H9 (cell line): ENCODE measurements around the gene SLC2A9. TPM values are rescaled to one million over a fixed set of nuclear protein-coding genes. Genes with fewer than 3 reads are reported as not detected.

Experiments used
- DNase-seq: peaks from one replicate; pipeline ENCODE4 v3.0.0-alpha.2; 2017
- H2AFZ ChIP-seq: one replicate; pipeline ENCODE4 v1.6.1; 2013; ENCODE audit warnings: mild to moderate bottlenecking, low read length, control low read depth, moderate library complexity
- H2AK5ac ChIP-seq: 2 replicates; pipeline ENCODE4 v1.6.1; 2013; ENCODE audit warnings: low read length, control low read depth, mixed read lengths; ENCODE audit not compliant: insufficient read length
- H2BK120ac ChIP-seq: one replicate; pipeline ENCODE4 v1.6.1; 2013; ENCODE audit warnings: low read depth, mild to moderate bottlenecking, low read length, control low read depth, inconsistent platforms; ENCODE audit not compliant: poor library complexity, severe bottlenecking
- H2BK12ac ChIP-seq: 2 replicates; pipeline ENCODE4 v1.6.1; 2013; ENCODE audit warnings: low read length, control low read depth, mixed read lengths, low read depth; ENCODE audit not compliant: insufficient read length
- H2BK15ac ChIP-seq: 2 replicates; pipeline ENCODE4 v1.6.1; 2013; ENCODE audit warnings: low read depth, low read length, control low read depth
- H2BK20ac ChIP-seq: one replicate; pipeline ENCODE4 v1.6.1; 2013; ENCODE audit warnings: low read depth, mild to moderate bottlenecking, low read length, control low read depth, inconsistent platforms; ENCODE audit not compliant: poor library complexity, severe bottlenecking
- H2BK5ac ChIP-seq: 2 replicates; pipeline ENCODE4 v1.6.1; 2013; ENCODE audit warnings: low read length, control low read depth, mixed read lengths; ENCODE audit not compliant: insufficient read length
- H3K14ac ChIP-seq: 2 replicates; pipeline ENCODE4 v1.6.1; 2013; ENCODE audit warnings: low read length, control low read depth; ENCODE audit not compliant: insufficient read depth
- H3K18ac ChIP-seq: 2 replicates; pipeline ENCODE4 v1.6.1; 2013; ENCODE audit warnings: low read depth, mild to moderate bottlenecking, mixed read lengths, low read length, control low read depth; ENCODE audit not compliant: insufficient read length
- H3K23ac ChIP-seq: 2 replicates; pipeline ENCODE4 v1.6.1; 2013; ENCODE audit warnings: low read length, control low read depth, mixed read lengths, low read depth; ENCODE audit not compliant: insufficient read length
- H3K23me2 ChIP-seq: 2 replicates; pipeline ENCODE4 v1.6.1; 2013; ENCODE audit warnings: low read depth, mild to moderate bottlenecking, mixed read lengths, low read length, control low read depth; ENCODE audit not compliant: insufficient read length, poor library complexity, severe bottlenecking
- H3K27ac ChIP-seq: 2 replicates; pipeline ENCODE4 v1.5.1; 2013; ENCODE audit warnings: low read length, control low read depth, mixed read lengths, low read depth; ENCODE audit not compliant: insufficient read length
- H3K27me3 ChIP-seq: 2 replicates; pipeline ENCODE4 v1.6.1; 2013; ENCODE audit warnings: low read length, control low read depth, inconsistent platforms; ENCODE audit not compliant: insufficient read depth
- H3K4ac ChIP-seq: 2 replicates; pipeline ENCODE4 v1.6.1; 2013; ENCODE audit warnings: low read depth, mild to moderate bottlenecking, control low read depth, inconsistent platforms, low read length, moderate library complexity
- H3K4me1 ChIP-seq: 2 replicates; pipeline ENCODE4 v1.6.1; 2013; ENCODE audit warnings: low read length, control low read depth, inconsistent platforms; ENCODE audit not compliant: insufficient read depth
- H3K4me2 ChIP-seq: 2 replicates; pipeline ENCODE4 v1.6.1; 2013; ENCODE audit warnings: low read length, control low read depth, mixed read lengths; ENCODE audit not compliant: insufficient read length, insufficient read depth
- H3K56ac ChIP-seq: 2 replicates; pipeline ENCODE4 v1.6.1; 2013; ENCODE audit warnings: low read depth, mild to moderate bottlenecking, mixed read lengths, low read length, control low read depth; ENCODE audit not compliant: insufficient read length
- H3K79me1 ChIP-seq: 2 replicates; pipeline ENCODE4 v1.6.1; 2013; ENCODE audit warnings: low read depth, mild to moderate bottlenecking, moderate library complexity, low read length, control low read depth, inconsistent platforms; ENCODE audit not compliant: insufficient read depth, poor library complexity, severe bottlenecking
- H3K79me2 ChIP-seq: 2 replicates; pipeline ENCODE4 v1.6.1; 2013; ENCODE audit warnings: low read length, control low read depth, inconsistent platforms; ENCODE audit not compliant: insufficient read depth
- H3K9ac ChIP-seq: 2 replicates; pipeline ENCODE4 v1.6.1; 2013; ENCODE audit warnings: low read length, control low read depth, mixed read lengths; ENCODE audit not compliant: insufficient read length; ENCODE audit errors: extremely low read depth
- H3K9me3 ChIP-seq: one replicate; pipeline ENCODE4 v1.6.1; 2013; ENCODE audit warnings: low read depth, low read length, inconsistent platforms; ENCODE audit not compliant: control insufficient read depth
- H3T11ph ChIP-seq: one replicate; pipeline ENCODE4 v1.6.1; 2013; ENCODE audit warnings: mild to moderate bottlenecking, low read length, control low read depth, inconsistent platforms
- H4K20me1 ChIP-seq: one replicate; pipeline ENCODE4 v1.6.1; 2013; ENCODE audit not compliant: control insufficient read depth, insufficient read length, insufficient read depth
- H4K5ac ChIP-seq: 2 replicates; pipeline ENCODE4 v1.6.1; 2013; ENCODE audit warnings: low read depth, mild to moderate bottlenecking, mixed read lengths, low read length, control low read depth; ENCODE audit not compliant: insufficient read length
- H4K8ac ChIP-seq: replicated peaks from 2 replicates; pipeline ENCODE4 v1.6.1; 2013; ENCODE audit warnings: low read length, control low read depth, mixed read lengths, low read depth; ENCODE audit not compliant: insufficient read length
- H4K91ac ChIP-seq: 2 replicates; pipeline ENCODE4 v1.6.1; 2013; ENCODE audit warnings: low read depth, mild to moderate bottlenecking, moderate library complexity, mixed read lengths, low read length, control low read depth; ENCODE audit not compliant: insufficient read length
- H3K27ac Mint-ChIP-seq, 3 experiments: 2 replicates in 2 of 3; 3 replicates in 1 of 3; pipeline ENCODE4 v1.8.0; 2020 to 2021; ENCODE audit warnings: mixed read lengths in 3 of 3, mild to moderate bottlenecking in 1 of 3, moderate library complexity in 1 of 3
- H3K27me3 Mint-ChIP-seq: 2 replicates; pipeline ENCODE4 v1.8.0; 2021; ENCODE audit warnings: low read depth, mild to moderate bottlenecking, moderate library complexity, mixed read lengths
- H3K36me3 Mint-ChIP-seq, 3 experiments: 2 replicates in 2 of 3; 3 replicates in 1 of 3; pipeline ENCODE4 v1.8.0; 2020 to 2021; ENCODE audit warnings: low read depth in 3 of 3, mixed read lengths in 3 of 3; ENCODE audit not compliant: insufficient read depth in 1 of 3
- H3K4me1 Mint-ChIP-seq, 2 experiments: 2 replicates each; pipeline ENCODE4 v1.8.0; 2020; ENCODE audit warnings: mixed read lengths in 2 of 2
- H3K4me3 Mint-ChIP-seq, 2 experiments: 2 replicates in 1 of 2; 3 replicates in 1 of 2; pipeline ENCODE4 v1.8.0; 2020 to 2021; ENCODE audit warnings: mild to moderate bottlenecking in 2 of 2, mixed read lengths in 2 of 2, moderate library complexity in 1 of 2
- H3K9me3 Mint-ChIP-seq, 2 experiments: 2 replicates in 1 of 2; 3 replicates in 1 of 2; pipeline ENCODE4 v1.8.0; 2020; ENCODE audit warnings: mild to moderate bottlenecking in 2 of 2, mixed read lengths in 2 of 2, moderate library complexity in 1 of 2
- WGBS: extraction: QIAGEN DNeasy Blood & Tissue Kit; methylation state at CpG from one replicate; pipeline ENCODE4 v1.1.7; 2013; ENCODE audit warnings: missing lambda C conversion rate, low lambda C conversion rate, mixed read lengths; ENCODE audit not compliant: insufficient read length; ENCODE audit errors: extremely low coverage; 5-methylcytosine and 5-hydroxymethylcytosine counted together
- total RNA-seq: library from RNA; stranded (reverse); gene quantifications from 2 replicates; pipeline ENCODE4 v1.2.1, GENCODE V29; 2021
- TF ChIP-seq, protein P1 (sequence below): fragments of 200-600 bp; sonication (generic); conservative IDR thresholded peaks from 3 replicates; pipeline ENCODE4 v1.8.0; 2021; ENCODE audit warnings: antibody characterized with exemption, mild to moderate bottlenecking

Gene SLC2A9
- total RNA-seq, 1 experiment from 2014 or later: 0.79 TPM

DNA sequence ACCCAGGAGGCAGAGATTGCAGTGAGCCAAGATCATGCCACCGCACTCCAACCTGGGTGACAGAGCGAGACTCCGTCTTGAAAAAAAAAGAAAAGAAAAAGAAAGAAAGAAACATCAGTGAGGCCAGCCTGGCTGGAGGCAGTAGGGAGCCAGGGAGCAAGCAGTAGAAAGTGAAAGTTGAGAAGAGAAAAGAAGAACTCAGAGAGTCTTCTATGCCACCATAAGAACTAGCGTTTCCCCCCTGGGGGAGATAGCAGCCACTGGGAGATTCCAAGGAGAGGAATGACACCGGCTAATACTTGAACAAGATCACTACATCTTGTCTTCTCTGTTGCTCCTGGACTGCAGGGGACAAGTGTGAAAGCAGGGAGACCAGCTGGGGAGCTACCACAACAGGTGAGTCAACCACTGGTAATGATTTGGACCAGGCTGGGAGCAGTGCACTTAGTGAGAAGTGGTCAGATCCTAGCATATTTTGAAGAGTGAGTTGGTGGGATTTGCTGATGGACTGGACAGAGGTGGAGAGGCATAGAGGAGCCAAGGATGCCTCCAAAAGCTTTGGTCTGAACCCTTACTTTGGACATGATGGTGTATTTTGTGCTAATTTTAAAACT is 33.4 kb downstream of the SLC2A9 start:
- peaks cover 0 to 4% (median 0%) of the 10 kb centered on the region in 3 experiments; a peak in 2 of 7 replicates for H3K36me3 Mint-ChIP-seq
- no peaks in the 10 kb centered on the region for H3K4me1 Mint-ChIP-seq
- H3K79me1 ChIP-seq: no peaks in the 10 kb centered on the region
- no peak overlapping the region for H2AFZ ChIP-seq
- no peak overlapping the region for H3T11ph ChIP-seq
- no peak overlapping the region for H2BK120ac ChIP-seq
- no peak overlapping the region for H4K91ac ChIP-seq
- H3K4me3 Mint-ChIP-seq: no peak overlapping the region
- TF ChIP-seq, protein P1, sequence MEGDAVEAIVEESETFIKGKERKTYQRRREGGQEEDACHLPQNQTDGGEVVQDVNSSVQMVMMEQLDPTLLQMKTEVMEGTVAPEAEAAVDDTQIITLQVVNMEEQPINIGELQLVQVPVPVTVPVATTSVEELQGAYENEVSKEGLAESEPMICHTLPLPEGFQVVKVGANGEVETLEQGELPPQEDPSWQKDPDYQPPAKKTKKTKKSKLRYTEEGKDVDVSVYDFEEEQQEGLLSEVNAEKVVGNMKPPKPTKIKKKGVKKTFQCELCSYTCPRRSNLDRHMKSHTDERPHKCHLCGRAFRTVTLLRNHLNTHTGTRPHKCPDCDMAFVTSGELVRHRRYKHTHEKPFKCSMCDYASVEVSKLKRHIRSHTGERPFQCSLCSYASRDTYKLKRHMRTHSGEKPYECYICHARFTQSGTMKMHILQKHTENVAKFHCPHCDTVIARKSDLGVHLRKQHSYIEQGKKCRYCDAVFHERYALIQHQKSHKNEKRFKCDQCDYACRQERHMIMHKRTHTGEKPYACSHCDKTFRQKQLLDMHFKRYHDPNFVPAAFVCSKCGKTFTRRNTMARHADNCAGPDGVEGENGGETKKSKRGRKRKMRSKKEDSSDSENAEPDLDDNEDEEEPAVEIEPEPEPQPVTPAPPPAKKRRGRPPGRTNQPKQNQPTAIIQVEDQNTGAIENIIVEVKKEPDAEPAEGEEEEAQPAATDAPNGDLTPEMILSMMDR: no peak
- H3K56ac ChIP-seq: no peak overlapping the region
- no peak overlapping the region for H3K27ac ChIP-seq
- H2BK12ac ChIP-seq: no peak overlapping the region
- H3K23ac ChIP-seq: no peak overlapping the region
- H3K27ac Mint-ChIP-seq: no peak overlapping the region
- no peaks in the 10 kb centered on the region for H3K9me3 ChIP-seq
- H3K9me3 Mint-ChIP-seq: peaks cover 0 to 2% of the 10 kb centered on the region in 2 experiments; a peak in 2 of 5 replicates
- no peak for DNase-seq
- no CpG with 5 or more reads among the region's 5 CpGs for WGBS
- no peak overlapping the region for H2BK5ac ChIP-seq
- H3K18ac ChIP-seq: no peak overlapping the region
- H3K23me2 ChIP-seq: no peaks in the 10 kb centered on the region
- no peak overlapping the region for H3K14ac ChIP-seq
- H3K4ac ChIP-seq: no peak overlapping the region
- H3K79me2 ChIP-seq: no peaks in the 10 kb centered on the region
- no peaks in the 10 kb centered on the region for H3K4me1 ChIP-seq
- H3K9ac ChIP-seq: no peak overlapping the region
- no peak overlapping the region for H2BK15ac ChIP-seq
- no peak overlapping the region for H4K5ac ChIP-seq
- H3K27me3 Mint-ChIP-seq: peaks cover 17% of the 10 kb centered on the region
- H4K20me1 ChIP-seq: no peaks in the 10 kb centered on the region
- no peak overlapping the region for H4K8ac ChIP-seq
- H3K27me3 ChIP-seq: no peaks in the 10 kb centered on the region
- H2BK20ac ChIP-seq: no peak overlapping the region
- no peak overlapping the region for H3K4me2 ChIP-seq
- H2AK5ac ChIP-seq: no peak overlapping the region
